Transverse colon (tissue), 4 donors: ENCODE results near the gene GPR108.
A peak's percentile ranks its signal among the peaks of the same experiment; 100 is the strongest.

Experiments
- EP300 ChIP-seq: sonication (generic); formaldehyde crosslinking; IDR thresholded peaks from one replicate; pipeline ENCODE4 v1.6.1; 2017; ENCODE audit warnings: antibody characterized with exemption, low read depth
- POLR2A ChIP-seq: fragments of 450-650 bp; IDR thresholded peaks from one replicate; pipeline ENCODE4 v1.6.1; 2016; ENCODE audit warnings: antibody characterized with exemption, mild to moderate bottlenecking, moderate library complexity
- POLR2AphosphoS5 ChIP-seq, 3 donors: sonication (generic); formaldehyde crosslinking; IDR thresholded peaks; one replicate each; pipeline ENCODE4 v1.6.1; 2016; ENCODE audit warnings: antibody characterized with exemption in 3 of 3
- TF ChIP-seq, protein P1 (sequence below), 5 experiments: fragments of 200-600 bp in 3 of 5; fragments of 450-650 bp in 2 of 5; sonication (generic) in 3 of 5; IDR thresholded peaks; 1 replicate in 2 of 5; 2 replicates in 3 of 5; pipeline ENCODE4 v1.5.1; 2016 to 2017; ENCODE audit warnings: antibody characterized with exemption in 5 of 5, inconsistent platforms in 3 of 5, mild to moderate bottlenecking in 2 of 5, moderate library complexity in 1 of 5

- TF ChIP-seq, protein P1, sequence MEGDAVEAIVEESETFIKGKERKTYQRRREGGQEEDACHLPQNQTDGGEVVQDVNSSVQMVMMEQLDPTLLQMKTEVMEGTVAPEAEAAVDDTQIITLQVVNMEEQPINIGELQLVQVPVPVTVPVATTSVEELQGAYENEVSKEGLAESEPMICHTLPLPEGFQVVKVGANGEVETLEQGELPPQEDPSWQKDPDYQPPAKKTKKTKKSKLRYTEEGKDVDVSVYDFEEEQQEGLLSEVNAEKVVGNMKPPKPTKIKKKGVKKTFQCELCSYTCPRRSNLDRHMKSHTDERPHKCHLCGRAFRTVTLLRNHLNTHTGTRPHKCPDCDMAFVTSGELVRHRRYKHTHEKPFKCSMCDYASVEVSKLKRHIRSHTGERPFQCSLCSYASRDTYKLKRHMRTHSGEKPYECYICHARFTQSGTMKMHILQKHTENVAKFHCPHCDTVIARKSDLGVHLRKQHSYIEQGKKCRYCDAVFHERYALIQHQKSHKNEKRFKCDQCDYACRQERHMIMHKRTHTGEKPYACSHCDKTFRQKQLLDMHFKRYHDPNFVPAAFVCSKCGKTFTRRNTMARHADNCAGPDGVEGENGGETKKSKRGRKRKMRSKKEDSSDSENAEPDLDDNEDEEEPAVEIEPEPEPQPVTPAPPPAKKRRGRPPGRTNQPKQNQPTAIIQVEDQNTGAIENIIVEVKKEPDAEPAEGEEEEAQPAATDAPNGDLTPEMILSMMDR (IDR thresholded peaks at IDR 0.05) = peak in 1 of 5 experiments; percentile 3
- TF ChIP-seq POLR2AphosphoS5 (IDR thresholded peaks at IDR 0.05) (peak in 1 of 3 donors; percentile 22), EP300 (no peak), POLR2A (no peak)
Measured at GRCh38 chr19:6738787-6739389, 1.5 kb upstream of the GPR108 start.
